PFSK-1 (cell line): Measurements from ENCODE around the gene SLC13A3.

Experiments used
- POLR2AphosphoS5 ChIP-seq: IDR thresholded peaks from 2 replicates; pipeline ENCODE4 v1.6.1; 2012; ENCODE audit warnings: low read depth, mild to moderate bottlenecking, control low read depth, low read length, moderate library complexity
- REST ChIP-seq, 2 experiments: IDR thresholded peaks; 2 replicates each; pipeline versions ENCODE4 v1.6.1 to v1.8.0; 2011 to 2012; ENCODE audit warnings: low read depth in 2 of 2, low read length in 2 of 2, control low read depth in 1 of 2, inconsistent platforms in 1 of 2, mild to moderate bottlenecking in 1 of 2, moderate library complexity in 1 of 2; ENCODE audit not compliant: insufficient read depth in 1 of 2
- TAF1 ChIP-seq: IDR thresholded peaks from 2 replicates; pipeline ENCODE4 v1.6.1; 2012; ENCODE audit warnings: low read length, control low read depth, borderline replicate concordance; ENCODE audit not compliant: insufficient read depth

- TF ChIP-seq POLR2AphosphoS5 (no peak), TAF1 (no peak), REST (IDR thresholded peaks at IDR 0.05; ENCODE audit: insufficient read depth in 1 of 2, low read depth in 2 of 2, low read length in 2 of 2) (no peak)
Measured at GRCh38 chr20:46700481-46700880, 49.2 kb upstream of the SLC13A3 start.
